ENCODE data around the gene TTC8.

Gene TTC8

GRCh38 chr14:88835661-88836060 is 11.2 kb downstream of the TTC8 start:
- FAIRE-seq (no peak), DNase-seq (ENCODE audit: insufficient read length, low spot score) (no peak)
- TF ChIP-seq CTCF (IDR thresholded peaks at IDR 0.05; ENCODE audit: insufficient read depth, missing control alignments), result no peak

GRCh38 chr14:88837495-88837894 is 13.0 kb downstream of the TTC8 start:
- DNase-seq (ENCODE audit: insufficient read length, low spot score), result no peak
- FAIRE-seq, result no peak
- TF ChIP-seq CTCF (IDR thresholded peaks at IDR 0.05; ENCODE audit: insufficient read depth, missing control alignments), result no peak

GRCh38 chr14:88838015-88838414 is 13.6 kb downstream of the TTC8 start:
- no peak for TF ChIP-seq CTCF (IDR thresholded peaks at IDR 0.05; ENCODE audit: insufficient read depth, missing control alignments)
- DNase-seq (ENCODE audit: insufficient read length, low spot score) (no peak), FAIRE-seq (no peak)

- no peak for DNase-seq (ENCODE audit: insufficient read length, low spot score)
- no peak for FAIRE-seq
- no peak for TF ChIP-seq CTCF (IDR thresholded peaks at IDR 0.05; ENCODE audit: insufficient read depth, missing control alignments)
These were observed 16.5 kb downstream of the TTC8 start for GRCh38 chr14:88840926-88841325.

GRCh38 chr14:88841741-88842140 is 17.3 kb downstream of the TTC8 start:
- no peak for TF ChIP-seq CTCF (IDR thresholded peaks at IDR 0.05; ENCODE audit: insufficient read depth, missing control alignments)
- DNase-seq (ENCODE audit: insufficient read length, low spot score) (no peak), FAIRE-seq (no peak)

GRCh38 chr14:88842414-88842813 is 18.0 kb downstream of the TTC8 start:
- DNase-seq (ENCODE audit: insufficient read length, low spot score) (no peak), FAIRE-seq (peak; percentile 35)
- TF ChIP-seq CTCF (IDR thresholded peaks at IDR 0.05; ENCODE audit: insufficient read depth, missing control alignments), result no peak

- FAIRE-seq (no peak), DNase-seq (ENCODE audit: insufficient read length, low spot score) (no peak)
- TF ChIP-seq CTCF (IDR thresholded peaks at IDR 0.05; ENCODE audit: insufficient read depth, missing control alignments), result no peak
These were observed 20.6 kb downstream of the TTC8 start for GRCh38 chr14:88844980-88845491.
